ENCODE measurements around the gene AASDHPPT. TPM values are rescaled to one million over a fixed set of nuclear protein-coding genes. Genes with fewer than 3 reads are reported as not detected.

AASDHPPT gene
- total and polyA plus RNA-seq, 2 experiments from 2014 or later, result 81.0 to 93.4 TPM

- Histone ChIP-seq H3K36me3 (no peaks in the 10 kb centered on the region), H3K27me3 (no peaks in the 10 kb centered on the region), H3K9me3 (ENCODE audit: low read depth) (no peaks in the 10 kb centered on the region), H3K27ac (no peak overlapping the region), H3K4me3 (no peak overlapping the region), H3K4me1 (ENCODE audit: low read depth) (peaks cover 5% of the 10 kb centered on the region)
- no peak for DNase-seq (ENCODE audit: low read depth in 1 of 2, low spot score in 1 of 2)
- TF ChIP-seq, protein P1, sequence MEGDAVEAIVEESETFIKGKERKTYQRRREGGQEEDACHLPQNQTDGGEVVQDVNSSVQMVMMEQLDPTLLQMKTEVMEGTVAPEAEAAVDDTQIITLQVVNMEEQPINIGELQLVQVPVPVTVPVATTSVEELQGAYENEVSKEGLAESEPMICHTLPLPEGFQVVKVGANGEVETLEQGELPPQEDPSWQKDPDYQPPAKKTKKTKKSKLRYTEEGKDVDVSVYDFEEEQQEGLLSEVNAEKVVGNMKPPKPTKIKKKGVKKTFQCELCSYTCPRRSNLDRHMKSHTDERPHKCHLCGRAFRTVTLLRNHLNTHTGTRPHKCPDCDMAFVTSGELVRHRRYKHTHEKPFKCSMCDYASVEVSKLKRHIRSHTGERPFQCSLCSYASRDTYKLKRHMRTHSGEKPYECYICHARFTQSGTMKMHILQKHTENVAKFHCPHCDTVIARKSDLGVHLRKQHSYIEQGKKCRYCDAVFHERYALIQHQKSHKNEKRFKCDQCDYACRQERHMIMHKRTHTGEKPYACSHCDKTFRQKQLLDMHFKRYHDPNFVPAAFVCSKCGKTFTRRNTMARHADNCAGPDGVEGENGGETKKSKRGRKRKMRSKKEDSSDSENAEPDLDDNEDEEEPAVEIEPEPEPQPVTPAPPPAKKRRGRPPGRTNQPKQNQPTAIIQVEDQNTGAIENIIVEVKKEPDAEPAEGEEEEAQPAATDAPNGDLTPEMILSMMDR (IDR thresholded peaks at IDR 0.05; ENCODE audit: low read depth, low read length), result no peak
Observed at GRCh38 chr11:106128740-106129139, 51.3 kb downstream of the AASDHPPT start.

DNA sequence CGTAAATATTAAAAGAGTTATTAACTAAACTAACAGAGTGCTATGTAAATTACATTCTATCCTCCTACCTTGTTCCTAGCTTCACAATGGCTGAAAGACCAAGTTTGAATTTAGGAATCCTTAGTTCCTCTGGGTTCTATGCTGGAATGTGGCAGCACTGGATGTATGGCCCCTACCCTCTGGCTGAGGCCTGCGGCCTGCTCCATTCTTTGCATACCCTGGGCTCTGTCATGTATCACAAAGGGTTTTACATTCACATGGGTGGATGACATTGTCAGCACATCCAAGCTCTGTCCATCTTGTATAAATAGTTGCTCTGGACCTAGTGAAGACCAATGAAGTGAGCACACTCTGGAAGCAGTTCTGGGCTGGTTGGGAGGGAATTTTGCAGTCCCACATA is 54.5 kb downstream of the AASDHPPT start:
- TF ChIP-seq, protein P1 (IDR thresholded peaks at IDR 0.05; ENCODE audit: low read depth, low read length), result no peak
- H3K4me3 ChIP-seq, result no peak overlapping the region
- no peak overlapping the region for H3K27ac ChIP-seq
- DNase-seq (ENCODE audit: low read depth in 1 of 2, low spot score in 1 of 2), result no peak
- H3K4me1 ChIP-seq (ENCODE audit: low read depth), result peaks cover 5% of the 10 kb centered on the region
- H3K36me3 ChIP-seq, result no peaks in the 10 kb centered on the region
- H3K27me3 ChIP-seq, result no peaks in the 10 kb centered on the region
- H3K9me3 ChIP-seq (ENCODE audit: low read depth), result no peaks in the 10 kb centered on the region

DNA sequence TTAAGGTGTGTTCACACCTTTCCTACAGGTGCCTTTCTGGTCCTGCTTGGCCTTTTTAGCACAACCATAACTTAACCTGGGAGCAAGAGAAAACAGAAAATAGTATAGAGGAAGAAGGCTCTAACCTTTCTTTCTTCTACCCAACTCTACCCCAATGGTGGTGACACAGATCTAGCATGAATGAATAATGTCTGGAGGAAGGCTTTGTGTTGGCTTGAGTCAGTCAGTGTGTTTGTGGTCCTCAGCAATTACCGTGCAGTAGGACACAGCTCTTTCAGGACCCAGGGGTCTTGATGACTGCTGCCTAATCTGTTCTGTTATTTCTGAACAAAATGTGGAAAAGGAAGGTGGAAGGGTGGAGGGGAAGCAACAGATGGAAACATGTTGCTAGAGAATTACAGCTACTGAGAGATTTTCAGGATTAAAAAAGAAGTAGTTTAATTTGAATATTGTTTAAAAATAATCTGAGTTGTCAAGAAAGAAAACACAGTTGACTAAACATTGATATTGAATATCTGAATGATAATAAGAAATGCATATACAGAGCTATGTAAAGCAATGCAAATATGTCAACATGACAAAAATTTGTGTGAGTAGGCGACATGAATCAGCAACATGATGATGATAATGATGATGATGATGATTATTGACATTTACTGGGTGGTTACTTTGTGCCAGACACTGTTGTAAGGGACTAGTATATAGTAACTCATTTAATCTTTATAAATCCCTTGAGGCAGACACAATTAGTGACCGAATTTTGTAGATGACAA is 55.3 kb downstream of the AASDHPPT start:
- DNase-seq (ENCODE audit: low read depth in 1 of 2, low spot score in 1 of 2), result no peak
- H3K27ac ChIP-seq, result no peak overlapping the region
- TF ChIP-seq, protein P1 (IDR thresholded peaks at IDR 0.05; ENCODE audit: low read depth, low read length), result no peak
- no peak overlapping the region for H3K4me3 ChIP-seq
- peaks cover 5% of the 10 kb centered on the region for H3K4me1 ChIP-seq (ENCODE audit: low read depth)
- H3K9me3 ChIP-seq (ENCODE audit: low read depth), result no peaks in the 10 kb centered on the region
- no peaks in the 10 kb centered on the region for H3K36me3 ChIP-seq
- no peaks in the 10 kb centered on the region for H3K27me3 ChIP-seq

DNA sequence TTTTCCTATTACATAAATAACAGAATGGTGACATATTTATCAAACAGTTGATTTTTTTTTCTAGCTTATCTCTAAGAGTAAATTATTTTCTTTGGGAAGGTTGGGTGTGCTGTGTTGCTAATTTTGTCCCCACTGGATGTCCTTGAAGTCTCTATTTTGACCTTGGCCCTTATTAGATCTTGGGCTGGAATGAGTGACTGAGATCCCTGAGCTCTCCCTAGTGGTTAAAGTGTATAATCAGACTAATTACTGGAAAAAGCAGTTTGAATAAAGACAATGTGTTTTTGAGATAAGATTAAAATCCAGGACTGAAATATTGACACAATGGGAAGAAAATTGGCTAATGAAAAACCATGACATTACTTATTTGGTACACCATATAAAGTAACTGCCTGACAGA is 56.1 kb downstream of the AASDHPPT start:
- H3K9me3 ChIP-seq (ENCODE audit: low read depth), result no peaks in the 10 kb centered on the region
- peak in 1 of 2 donors; percentile 27 for DNase-seq (ENCODE audit: low read depth in 1 of 2, low spot score in 1 of 2)
- no peak overlapping the region for H3K27ac ChIP-seq
- H3K36me3 ChIP-seq, result no peaks in the 10 kb centered on the region
- TF ChIP-seq, protein P1 (IDR thresholded peaks at IDR 0.05; ENCODE audit: low read depth, low read length), result peak; percentile 28
- H3K4me3 ChIP-seq, result no peak overlapping the region
- H3K4me1 ChIP-seq (ENCODE audit: low read depth), result peaks cover 5% of the 10 kb centered on the region
- H3K27me3 ChIP-seq, result no peaks in the 10 kb centered on the region

- peaks cover 5% of the 10 kb centered on the region for H3K4me1 ChIP-seq (ENCODE audit: low read depth)
- H3K27ac ChIP-seq, result no peak overlapping the region
- TF ChIP-seq, protein P1 (IDR thresholded peaks at IDR 0.05; ENCODE audit: low read depth, low read length), result no peak
- no peaks in the 10 kb centered on the region for H3K36me3 ChIP-seq
- no peak overlapping the region for H3K4me3 ChIP-seq
- no peak for DNase-seq (ENCODE audit: low read depth in 1 of 2, low spot score in 1 of 2)
- no peaks in the 10 kb centered on the region for H3K27me3 ChIP-seq
- no peaks in the 10 kb centered on the region for H3K9me3 ChIP-seq (ENCODE audit: low read depth)
Observed at GRCh38 chr11:106137061-106137460, 59.6 kb downstream of the AASDHPPT start.

Data from cardiac muscle cell (in vitro differentiated cells and primary cell).